D341Med (cell line): ENCODE results near the gene PHF21B.
"Not testable (repeated sequence)": the region's sequence is repeated elsewhere in the genome, so short reads cannot be mapped to it uniquely, and the experiment has no call there.

Source experiments
- DNase-seq: peaks from one replicate; pipeline ENCODE4 v3.0.0; 2012; ENCODE audit warnings: low spot score

Gene PHF21B

GRCh38 chr22:44871782-44872181 lies 138.0 kb downstream of the PHF21B start:
- DNase-seq = no peak

GRCh38 chr22:44870021-44870420 lies 139.8 kb downstream of the PHF21B start:
- DNase-seq = peak; percentile 68

GRCh38 chr22:44869196-44869595 lies 140.6 kb downstream of the PHF21B start:
- no peak for DNase-seq

GRCh38 chr22:44865193-44866057 lies 144.4 kb downstream of the PHF21B start:
- DNase-seq = no peak

GRCh38 chr22:44862981-44863860 lies 146.6 kb downstream of the PHF21B start:
- no peak for DNase-seq

- no peak for DNase-seq
Observed at GRCh38 chr22:44862281-44862680, 147.5 kb downstream of the PHF21B start.

- DNase-seq = no peak
Observed at GRCh38 chr22:44861245-44861644, 148.6 kb downstream of the PHF21B start.

GRCh38 chr22:44860311-44860710 lies 149.5 kb downstream of the PHF21B start:
- DNase-seq = no peak

GRCh38 chr22:44859641-44860040 lies 150.2 kb downstream of the PHF21B start:
- no peak for DNase-seq

GRCh38 chr22:44858819-44859218 lies 151.0 kb downstream of the PHF21B start:
- not testable (repeated sequence) for DNase-seq

GRCh38 chr22:44855855-44856254 lies 153.9 kb downstream of the PHF21B start:
- peak; percentile 1 for DNase-seq

GRCh38 chr22:44854641-44855040 lies 155.2 kb downstream of the PHF21B start:
- DNase-seq = not testable (repeated sequence)

GRCh38 chr22:44850946-44851345 lies 158.9 kb downstream of the PHF21B start:
- DNase-seq = peak; percentile 4

- peak; percentile 17 for DNase-seq
Observed at GRCh38 chr22:44848791-44849420, 160.9 kb downstream of the PHF21B start.

GRCh38 chr22:44848296-44848741 lies 161.5 kb downstream of the PHF21B start:
- no peak for DNase-seq

- DNase-seq = peak; percentile 23
Observed at GRCh38 chr22:44847892-44848291, 161.9 kb downstream of the PHF21B start.

- DNase-seq = peak; percentile 6
Observed at GRCh38 chr22:44847380-44847779, 162.4 kb downstream of the PHF21B start.

GRCh38 chr22:44846726-44847275 lies 163.0 kb downstream of the PHF21B start:
- DNase-seq = no peak

GRCh38 chr22:44845796-44846720 lies 163.7 kb downstream of the PHF21B start:
- no peak for DNase-seq

GRCh38 chr22:44845191-44845590 lies 164.6 kb downstream of the PHF21B start:
- DNase-seq = no peak

- DNase-seq = peak; percentile 15
Observed at GRCh38 chr22:44842417-44842816, 167.4 kb downstream of the PHF21B start.
